ENCODE measurements around the gene KIAA1217.

- TF ChIP-seq POLR2AphosphoS5 (IDR thresholded peaks at IDR 0.05; ENCODE audit: low read depth, low read length) (no peak), CTCF (IDR thresholded peaks at IDR 0.05) (no peak), YY1 (IDR thresholded peaks at IDR 0.05; ENCODE audit: low read depth) (peak; percentile 25; the same call in 1 of the 2 replicates), EP300 (IDR thresholded peaks at IDR 0.05; ENCODE audit: borderline replicate concordance in 1 of 2, low read depth in 1 of 2, low read length in 1 of 2) (peak; percentile 46 to 53; a peak in 2 of 4 replicates), EZH2phosphoT487 (IDR thresholded peaks at IDR 0.05; ENCODE audit: borderline replicate concordance, low read depth) (no peak), REST (IDR thresholded peaks at IDR 0.05; ENCODE audit: low read depth, low read length) (no peak), FOSL2 (IDR thresholded peaks at IDR 0.05; ENCODE audit: borderline replicate concordance, low read depth) (peak; percentile 44; the same call in 1 of the 2 replicates), GABPA (IDR thresholded peaks at IDR 0.05; ENCODE audit: low read depth) (no peak), RFX5 (IDR thresholded peaks at IDR 0.05; ENCODE audit: low read length) (no peak), RXRA (IDR thresholded peaks at IDR 0.05; ENCODE audit: borderline replicate concordance, low read depth) (0 out of 2 replicates have a peak, but pooled peaks have one; percentile 26), NFIC (IDR thresholded peaks at IDR 0.05; ENCODE audit: borderline replicate concordance) (no peak), TCF12 (IDR thresholded peaks at IDR 0.05) (peak; percentile 48; the same call in 1 of the 2 replicates), RAD21 (IDR thresholded peaks at IDR 0.05; ENCODE audit: low read length) (no peak)
These were observed 464 bp downstream of the KIAA1217 start for GRCh38 chr10:24209432-24209771.
